ENCODE measurements around the gene PLAAT2. TPM values are rescaled to one million over a fixed set of nuclear protein-coding genes. Genes with fewer than 3 reads are reported as not detected.
A peak's percentile ranks its signal among the peaks of the same experiment; 100 is the strongest.
"Not testable (repeated sequence)": the region's sequence is repeated elsewhere in the genome, so short reads cannot be mapped to it uniquely, and the experiment has no call there.

PLAAT2 gene
- total RNA-seq, 1 donor from 2014 or later, result 2.9 TPM

GRCh38 chr11:63548178-63548577 lies 15.0 kb downstream of the PLAAT2 start:
- ATAC-seq (no peak), DNase-seq (no peak)
- Histone ChIP-seq H3K27me3 (ENCODE audit: low read depth) (no peaks in the 10 kb centered on the region), H3K4me3 (no peak overlapping the region), H3K4me1 (peaks cover 7% of the 10 kb centered on the region), H3K9me3 (no peaks in the 10 kb centered on the region), H3K27ac (no peak overlapping the region), H3K36me3 (peaks cover 43% of the 10 kb centered on the region)
- TF ChIP-seq CTCF (IDR thresholded peaks at IDR 0.05), result no peak
- intact Hi-C loops (cut with DNase I), result no loop called here

- no peaks in the 10 kb centered on the region for H3K9me3 ChIP-seq
- H3K27ac ChIP-seq, result no peak overlapping the region
- ATAC-seq (no peak), DNase-seq (no peak)
- no peak for TF ChIP-seq CTCF (IDR thresholded peaks at IDR 0.05)
- intact Hi-C loops (cut with DNase I), result no loop called here
- H3K4me3 ChIP-seq, result no peak overlapping the region
- no peaks in the 10 kb centered on the region for H3K27me3 ChIP-seq (ENCODE audit: low read depth)
- peaks cover 47% of the 10 kb centered on the region for H3K36me3 ChIP-seq
- peaks cover 12% of the 10 kb centered on the region for H3K4me1 ChIP-seq
Observed at GRCh38 chr11:63547061-63547460, 16.1 kb downstream of the PLAAT2 start.

GRCh38 chr11:63543711-63544110 lies 19.5 kb downstream of the PLAAT2 start:
- peaks cover 57% of the 10 kb centered on the region for H3K36me3 ChIP-seq
- no peak overlapping the region for H3K4me3 ChIP-seq
- ATAC-seq, result no peak
- no peaks in the 10 kb centered on the region for H3K9me3 ChIP-seq
- peaks cover 26% of the 10 kb centered on the region for H3K4me1 ChIP-seq
- intact Hi-C loops (cut with DNase I), result no loop called here
- no peak for DNase-seq
- H3K27ac ChIP-seq, result no peak overlapping the region
- no peak for TF ChIP-seq CTCF (IDR thresholded peaks at IDR 0.05)
- no peaks in the 10 kb centered on the region for H3K27me3 ChIP-seq (ENCODE audit: low read depth)

GRCh38 chr11:63542506-63542905 lies 20.7 kb downstream of the PLAAT2 start:
- ATAC-seq, result peak in 1 of 2 donors; percentile 44
- intact Hi-C loops (cut with DNase I); H3K27me3 ChIP-seq (ENCODE audit: low read depth); H3K27ac ChIP-seq; H3K9me3 ChIP-seq; DNase-seq; H3K4me3 ChIP-seq: not testable (repeated sequence)
- peaks cover 38% of the 10 kb centered on the region for H3K4me1 ChIP-seq
- H3K36me3 ChIP-seq, result peaks cover 57% of the 10 kb centered on the region

- no peaks in the 10 kb centered on the region for H3K9me3 ChIP-seq
- peaks cover 10% of the 10 kb centered on the region for H3K36me3 ChIP-seq
- DNase-seq (no peak), ATAC-seq (peak; percentile 80 to 89)
- intact Hi-C loops (cut with DNase I), result no loop called here
- peaks cover 47% of the 10 kb centered on the region for H3K4me1 ChIP-seq
- peak overlapping the region; percentile 88 for H3K27ac ChIP-seq
- TF ChIP-seq CTCF (IDR thresholded peaks at IDR 0.05), result peak; percentile 9
- H3K4me3 ChIP-seq, result peak overlapping the region; percentile 65
- H3K27me3 ChIP-seq (ENCODE audit: low read depth), result no peaks in the 10 kb centered on the region
Observed at GRCh38 chr11:63537293-63538101, 25.7 kb downstream of the PLAAT2 start.

GRCh38 chr11:63536669-63537292 lies 26.4 kb downstream of the PLAAT2 start, which contains the start of gene PLAAT4:
PLAAT4 (plus strand) TSS chr11:63536808; CDS start chr11:63536869, 61 bp downstream.
- no peaks in the 10 kb centered on the region for H3K27me3 ChIP-seq (ENCODE audit: low read depth)

More at GRCh38 chr11:63536669-63537292, 26.4 kb downstream of the PLAAT2 start, which contains the start of gene PLAAT4:
- Histone ChIP-seq H3K9me3 (no peaks in the 10 kb centered on the region), H3K4me3 (peak within 1 kb of the TSS; percentile 65), H3K27ac (peak within 1 kb of the TSS; percentile 88), H3K36me3 (peaks cover 10% of the 10 kb centered on the region), H3K4me1 (peaks cover 55% of the 10 kb centered on the region)
- no peak for TF ChIP-seq CTCF (IDR thresholded peaks at IDR 0.05)
- peak; percentile 66 to 77 for ATAC-seq
- DNase-seq, result no peak
- intact Hi-C loops (cut with DNase I), result no loop called here
